GM18951 (cell line): ENCODE data around the gene TMEM132E.

Source experiments
- POLR2A ChIP-seq: IDR thresholded peaks from 4 replicates; pipeline ENCODE4 v1.6.1; 2011; ENCODE audit warnings: mild to moderate bottlenecking; ENCODE audit not compliant: insufficient read length, insufficient read depth; ENCODE audit errors: extremely low read depth
- in situ Hi-C: fragments of 300-500 bp; cut with MboI; formaldehyde crosslinking; loops from one replicate; pipeline ENCODE4 v1.12.0; 2022; ENCODE audit warnings: low sequenced_read_pairs, mixed read lengths, inconsistent platforms; ENCODE audit not compliant: unreplicated experiment

The TMEM132E gene

GRCh38 chr17:34663714-34664113, 84.3 kb downstream of the TMEM132E start:
- in situ Hi-C loops, result no loop called here
- TF ChIP-seq POLR2A, result no peak

GRCh38 chr17:34665150-34665806, 85.9 kb downstream of the TMEM132E start:
- in situ Hi-C loops, result no loop called here
- TF ChIP-seq POLR2A, result no peak

GRCh38 chr17:34665819-34666763, 86.7 kb downstream of the TMEM132E start:
- in situ Hi-C loops, result no loop called here
- TF ChIP-seq POLR2A, result no peak

- no peak for TF ChIP-seq POLR2A
- in situ Hi-C loops, result no loop called here
Observed at GRCh38 chr17:34667656-34668055, 88.3 kb downstream of the TMEM132E start.

DNA sequence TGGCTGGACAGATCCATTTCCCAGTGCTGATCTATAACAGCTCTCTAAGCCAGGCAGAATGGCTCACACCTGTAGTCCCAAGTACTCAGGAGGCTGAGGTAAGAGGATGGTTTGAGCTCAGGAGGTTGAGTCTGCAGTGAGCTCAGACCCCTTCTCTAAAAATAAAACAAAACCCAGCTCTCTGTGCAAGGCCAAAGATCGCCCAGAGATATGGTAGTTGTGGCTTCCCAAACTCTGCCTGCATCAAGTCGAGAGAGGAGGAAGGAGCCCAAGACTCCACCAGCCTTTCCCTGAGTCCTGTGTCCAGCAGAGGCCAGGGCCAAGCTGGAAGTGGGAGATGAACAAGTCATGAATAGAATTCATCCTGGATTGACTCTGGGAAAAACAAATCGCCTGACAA, 88.8 kb downstream of the TMEM132E start:
- TF ChIP-seq POLR2A, result no peak
- in situ Hi-C loops, result no loop called here

GRCh38 chr17:34669511-34669910, 90.1 kb downstream of the TMEM132E start:
- no peak for TF ChIP-seq POLR2A
- in situ Hi-C loops, result no loop called here

DNA sequence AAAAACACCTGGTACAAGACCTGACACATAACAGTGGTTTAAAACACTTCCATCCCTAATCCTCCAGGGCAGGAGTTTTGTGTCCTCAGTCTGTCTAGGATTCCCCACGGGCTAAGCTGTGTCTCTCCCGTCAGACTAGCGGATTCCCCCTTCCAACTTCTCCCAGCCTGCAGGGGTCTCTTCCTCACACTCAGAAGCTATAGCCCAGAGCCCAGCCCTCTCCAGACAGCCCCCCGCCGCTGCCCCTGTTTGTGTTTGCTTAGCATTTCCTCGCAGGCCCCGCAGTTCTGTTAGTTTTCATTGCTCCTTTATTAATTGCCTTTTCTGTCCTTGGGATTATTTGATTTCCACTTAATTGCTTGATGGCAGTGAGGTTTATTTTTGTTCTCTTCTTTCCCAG, 91.2 kb downstream of the TMEM132E start:
- in situ Hi-C loops, result no loop called here

GRCh38 chr17:34671191-34671590, 91.8 kb downstream of the TMEM132E start:
- TF ChIP-seq POLR2A, result no peak
- in situ Hi-C loops, result no loop called here

More for the DNA sequence above, 91.2 kb downstream of the TMEM132E start:
- no peak for TF ChIP-seq POLR2A

GRCh38 chr17:34672176-34672785, 92.9 kb downstream of the TMEM132E start:
- in situ Hi-C loops, result no loop called here
- no peak for TF ChIP-seq POLR2A

DNA sequence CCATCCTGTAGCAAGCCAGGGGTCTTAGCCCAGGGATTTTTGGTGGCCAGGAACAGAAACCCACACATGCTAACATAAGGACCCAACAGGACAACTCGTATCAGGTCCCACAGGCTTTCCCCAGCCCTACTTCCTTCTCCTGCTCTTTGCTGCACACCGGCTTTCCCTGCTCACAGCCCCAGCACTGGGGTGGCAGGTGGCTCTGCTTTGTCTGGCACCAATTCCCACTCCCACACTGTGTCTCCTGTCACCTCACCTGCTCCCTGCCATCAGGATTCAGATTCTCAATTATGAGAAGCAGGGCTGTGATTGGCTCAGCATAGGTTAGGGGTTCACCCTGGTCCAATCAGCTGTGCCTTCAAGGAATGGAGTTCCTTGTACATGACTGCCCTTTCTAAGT, 94.1 kb downstream of the TMEM132E start:
- in situ Hi-C loops, result no loop called here
- TF ChIP-seq POLR2A, result no peak

DNA sequence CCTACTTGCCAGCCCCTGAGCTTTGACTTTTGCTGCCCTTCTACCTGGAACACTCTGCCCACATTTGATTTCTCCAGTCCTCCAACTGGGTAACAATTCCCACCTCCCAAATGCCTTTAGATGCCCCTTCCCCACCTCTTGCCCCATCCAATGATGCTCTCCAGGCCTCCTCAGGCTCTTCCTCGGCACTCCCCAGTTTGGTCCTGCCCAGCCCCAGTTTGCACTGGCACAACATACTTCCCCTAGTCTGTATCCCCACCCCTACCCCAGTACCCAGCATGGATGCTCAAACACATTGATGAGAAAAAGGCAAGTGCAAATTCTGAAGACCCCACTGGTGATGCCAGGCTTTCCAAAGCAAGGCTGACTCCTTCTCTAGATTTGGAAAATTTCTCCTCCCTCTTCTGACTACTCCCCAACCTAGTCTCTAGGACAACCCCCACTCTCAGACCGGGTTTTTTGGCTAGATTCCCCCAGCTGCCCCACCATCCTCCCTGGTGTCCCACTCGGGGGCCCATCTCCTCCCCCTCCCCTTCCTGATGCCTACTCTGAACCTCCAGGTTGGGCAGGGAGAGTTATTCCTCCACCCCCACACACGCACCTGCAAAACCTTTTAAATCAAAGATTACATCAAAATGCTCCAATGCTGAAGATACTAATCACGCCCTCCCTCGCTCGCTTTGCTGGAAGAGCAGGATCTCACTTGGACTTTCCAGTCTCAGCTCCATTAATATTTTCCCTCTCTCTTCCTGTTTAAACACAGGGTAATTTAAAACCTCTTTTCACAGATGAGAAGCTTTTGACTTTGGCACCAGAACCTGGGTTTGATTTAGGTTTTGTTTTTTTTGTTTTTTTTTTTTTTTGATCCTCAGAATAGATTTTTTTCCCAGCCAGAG, 94.9 kb downstream of the TMEM132E start:
- TF ChIP-seq POLR2A, result no peak
- in situ Hi-C loops, result no loop called here

- no peak for TF ChIP-seq POLR2A
- in situ Hi-C loops, result no loop called here
Observed at GRCh38 chr17:34675143-34675542, 95.8 kb downstream of the TMEM132E start.
